Erythroblast (primary cell): ENCODE results near the gene SMARCAD1.
"Not testable (repeated sequence)": the region's sequence is repeated elsewhere in the genome, so short reads cannot be mapped to it uniquely, and the experiment has no call there.

Source experiments
- DNase-seq, 2 experiments: peaks; one replicate each; lab custom pipeline; 2025; lab: John Stamatoyannopoulos, UW
- GATA1 ChIP-seq: IDR thresholded peaks from 2 replicates; pipeline ENCODE4 v1.6.1; 2011; ENCODE audit warnings: low read depth, mild to moderate bottlenecking, control low read depth, low read length, moderate library complexity
- POLR2A ChIP-seq: IDR thresholded peaks from 2 replicates; pipeline ENCODE4 v1.6.1; 2011; ENCODE audit warnings: mild to moderate bottlenecking, low read length

The SMARCAD1 gene

DNA sequence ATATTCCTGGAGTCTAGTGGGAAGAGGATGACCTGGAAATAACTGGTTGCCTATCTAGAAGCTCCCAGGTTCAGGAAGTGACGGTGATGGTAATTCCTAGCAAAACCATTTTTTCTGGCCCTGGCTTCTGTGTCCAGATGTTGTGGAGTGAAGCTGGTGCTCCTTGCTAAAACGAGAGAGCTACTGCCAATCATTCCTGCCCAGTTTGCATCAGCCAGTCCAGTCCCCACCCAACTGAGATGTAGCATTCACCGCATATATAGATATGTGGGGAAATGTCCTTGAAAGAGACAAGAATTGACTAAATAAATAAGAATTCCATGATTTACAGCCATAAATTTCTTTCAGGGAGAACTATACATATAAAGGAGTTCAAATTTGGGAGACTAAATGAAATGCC is 128.6 kb downstream of the SMARCAD1 start:
- TF ChIP-seq POLR2A (no peak), GATA1 (no peak)
- no peak for DNase-seq

DNA sequence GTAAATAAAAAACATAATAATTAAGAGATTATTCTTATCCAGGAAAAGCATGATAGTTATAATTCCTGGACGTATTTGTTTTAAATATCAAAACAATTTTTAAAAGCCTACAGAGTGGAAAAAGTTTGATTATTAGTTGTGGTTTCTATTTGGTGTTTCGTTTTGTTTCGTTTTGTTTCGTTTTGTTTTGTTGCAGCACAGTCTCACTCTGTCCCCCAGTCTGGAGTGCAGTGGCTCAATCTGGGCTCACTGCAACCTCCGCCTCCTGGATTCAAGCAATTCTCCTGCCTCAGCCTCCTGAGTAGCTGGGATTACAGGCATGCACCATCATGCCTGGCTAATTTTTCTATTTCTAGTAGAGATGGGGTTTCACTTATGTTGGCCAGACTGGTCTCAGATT is 129.1 kb downstream of the SMARCAD1 start:
- not testable (repeated sequence) for DNase-seq

GRCh38 chr4:94338681-94339351 is 131.2 kb downstream of the SMARCAD1 start:
- TF ChIP-seq GATA1 (no peak), POLR2A (no peak)
- DNase-seq: peak; percentile 13 to 37

DNA sequence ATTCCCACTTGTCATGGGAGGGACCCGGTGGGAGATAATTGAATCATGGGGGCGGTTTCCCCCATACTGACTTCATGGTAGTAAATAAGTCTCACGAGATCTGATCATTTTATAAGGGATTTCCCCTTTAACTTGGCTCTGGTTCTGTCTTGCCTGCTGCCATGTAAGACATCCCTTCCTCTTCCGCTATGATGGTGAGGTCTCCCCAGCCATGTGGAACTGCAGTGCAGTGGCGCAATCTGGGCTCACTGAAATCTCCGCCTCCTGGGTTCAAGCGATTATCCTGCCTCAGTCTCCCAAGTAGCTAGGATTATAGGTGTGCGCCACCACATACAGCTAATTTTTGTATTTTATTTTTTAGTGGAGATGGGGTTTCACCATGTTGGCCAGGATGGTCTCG is 132.1 kb downstream of the SMARCAD1 start:
- DNase-seq: peak in 1 of 2 experiments; percentile 23
- TF ChIP-seq GATA1: no peak
- TF ChIP-seq POLR2A: no peak
